Measurements from ENCODE around the gene MRPL20. TPM values are rescaled to one million over a fixed set of nuclear protein-coding genes. Genes with fewer than 3 reads are reported as not detected.

MRPL20 gene
- total and polyA plus RNA-seq, 9 of the 15 experiments (the other 6 are each of a cell fraction or from before 2014, with no cell fraction given): 180 to 671 (median 229) TPM

GRCh38 chr1:1431845-1432273 is 24.8 kb upstream of the MRPL20 start:
- peak; percentile 48 for TF ChIP-seq ZFX (CRISPR knock-in tag; IDR thresholded peaks at IDR 0.05)
- no peak for TF ChIP-seq ID3 (CRISPR knock-in tag; IDR thresholded peaks at IDR 0.05)
- 0 out of 2 replicates have a peak, but pooled peaks have one; percentile 24 for TF ChIP-seq ID3 (tag; IDR thresholded peaks at IDR 0.05)
- no peak for TF ChIP-seq BRF1 (IDR thresholded peaks at IDR 0.05; ENCODE audit: borderline replicate concordance, extremely low read depth, insufficient read length)
- TF ChIP-seq RBFOX2 (IDR thresholded peaks at IDR 0.05; ENCODE audit: low read depth, low read length): no peak
- no peak for TF ChIP-seq CBX1 (IDR thresholded peaks at IDR 0.05; ENCODE audit: low read depth)
- ATAC-seq: peak; percentile 1; the same call in 1 of the 3 replicates
- ChIA-PET POLR2A (no interaction called here), CTCF (ENCODE audit: low intra/inter-chr PET ratio) (no interaction called here)
- Histone ChIP-seq H3K9me1 (ENCODE audit: control insufficient read depth, insufficient read depth, low read length) (no peaks in the 10 kb centered on the region), H3K9me3 (replicated peaks; ENCODE audit: control insufficient read depth, insufficient read depth, low read depth, low read length) (no peaks in the 10 kb centered on the region), H2AFZ (ENCODE audit: low read depth, low read length) (no peak overlapping the region), H3K4me2 (ENCODE audit: insufficient read depth, low read length) (no peak overlapping the region), H3K27ac (ENCODE audit: extremely low read depth, low read depth, low read length) (no peak overlapping the region), H3K4me1 (replicated peaks in 1 of 2; ENCODE audit: control insufficient read depth in 2 of 2, insufficient read depth in 2 of 2, low read length in 2 of 2) (peaks cover 45 to 83% of the 10 kb centered on the region in 2 experiments), H3K9ac (ENCODE audit: insufficient read depth in 1 of 2, low read depth in 2 of 2, low read length in 2 of 2) (peak overlapping the region in 1 of 2 experiments; percentile 90; a peak in 3 of 4 replicates), H3K4me3 (no peak overlapping the region), H3K27me3 (ENCODE audit: control insufficient read depth in 2 of 2, insufficient read depth in 2 of 2, low read length in 2 of 2) (no peaks in the 10 kb centered on the region), H3K79me2 (ENCODE audit: control insufficient read depth, insufficient read depth, low read length) (no peaks in the 10 kb centered on the region; the same call in 2 of the 3 replicates), H4K20me1 (replicated peaks; ENCODE audit: control insufficient read depth, insufficient read depth, low read length) (no peaks in the 10 kb centered on the region), H3K36me3 (ENCODE audit: control insufficient read depth, insufficient read depth, low read length) (no peaks in the 10 kb centered on the region)
- in situ Hi-C loops (cut with MboI) (no loop called here), intact Hi-C loops (cut with micrococcal nuclease) (no loop called here)
- peak in 2 of 4 experiments; percentile 65 to 67 for DNase-seq (ENCODE audit: extremely low read depth in 1 of 4, low spot score in 3 of 4)
- BruUV-seq (replicated peaks): no TSS peak
- WGBS (ENCODE audit: insufficient coverage, low coverage, missing lambda C conversion rate): 77% methylated on average over 5 of the region's 5 CpGs
- FAIRE-seq: no peak
